Keratinocyte (primary cell): ENCODE data around the gene ISOC2. TPM values are rescaled to one million over a fixed set of nuclear protein-coding genes. Genes with fewer than 3 reads are reported as not detected.
A peak's percentile ranks its signal among the peaks of the same experiment; 100 is the strongest.

Experiments
- DNase-seq: peaks from one replicate; pipeline ENCODE4 v3.0.0-alpha.2; 2011; ENCODE audit warnings: low read depth, missing footprints, low spot score
- FAIRE-seq: peaks from 2 replicates; lab custom pipeline; 2011; peaks lifted over from hg19 to GRCh38; lab: Jason Lieb, UNC
- H2AFZ ChIP-seq: 2 replicates; pipeline ENCODE4 v1.6.0; 2012; ENCODE audit warnings: low read length, control low read depth, inconsistent platforms; ENCODE audit not compliant: control insufficient read depth
- H3K27ac ChIP-seq: 2 replicates; pipeline ENCODE4 v1.5.1; 2011; ENCODE audit warnings: low read length; ENCODE audit not compliant: control insufficient read depth, insufficient read depth
- H3K27me3 ChIP-seq: 3 replicates; pipeline ENCODE4 v1.6.0; 2011; ENCODE audit warnings: low read length; ENCODE audit not compliant: control insufficient read depth, insufficient read depth; ENCODE audit errors: extremely low read depth
- H3K36me3 ChIP-seq, 2 experiments: 2 replicates in 1 of 2; 3 replicates in 1 of 2; pipeline ENCODE4 v1.5.1; 2011; ENCODE audit warnings: low read length in 2 of 2, mild to moderate bottlenecking in 1 of 2; ENCODE audit not compliant: control insufficient read depth in 2 of 2, insufficient read depth in 2 of 2; ENCODE audit errors: extremely low read depth in 1 of 2
- H3K4me1 ChIP-seq: 3 replicates; pipeline ENCODE4 v1.5.1; 2011; ENCODE audit warnings: low read length; ENCODE audit not compliant: control insufficient read depth, insufficient read depth; ENCODE audit errors: extremely low read depth
- H3K4me2 ChIP-seq: 3 replicates; pipeline ENCODE4 v1.6.0; 2011; ENCODE audit warnings: low read depth, low read length; ENCODE audit not compliant: control insufficient read depth, insufficient read depth; ENCODE audit errors: extremely low read depth
- H3K4me3 ChIP-seq, 3 experiments: fragments of 200-600 bp in 1 of 3; sonication (generic) in 1 of 3; 2 replicates in 2 of 3; 3 replicates in 1 of 3; pipeline ENCODE4 v1.5.1; 2011 to 2016; ENCODE audit warnings: low read length in 3 of 3, mild to moderate bottlenecking in 3 of 3, control low read depth in 2 of 3, inconsistent platforms in 1 of 3, low read depth in 1 of 3, mixed read lengths in 1 of 3, mixed run types in 1 of 3, moderate library complexity in 1 of 3; ENCODE audit not compliant: control insufficient read depth in 2 of 3, insufficient read depth in 2 of 3; ENCODE audit errors: extremely low read depth in 1 of 3
- H3K79me2 ChIP-seq: 2 replicates; pipeline ENCODE4 v1.6.0; 2012; ENCODE audit warnings: low read length; ENCODE audit not compliant: control insufficient read depth, insufficient read depth
- H3K9ac ChIP-seq: 3 replicates; pipeline ENCODE4 v1.6.0; 2011; ENCODE audit warnings: low read length; ENCODE audit not compliant: control insufficient read depth, insufficient read depth; ENCODE audit errors: extremely low read depth
- H3K9me1 ChIP-seq: 3 replicates; pipeline ENCODE4 v1.6.0; 2011; ENCODE audit warnings: low read length; ENCODE audit not compliant: control insufficient read depth, insufficient read depth; ENCODE audit errors: extremely low read depth
- H3K9me3 ChIP-seq: 2 replicates; pipeline ENCODE4 v1.5.1; 2012; ENCODE audit warnings: low read depth, low read length; ENCODE audit not compliant: control insufficient read depth
- H4K20me1 ChIP-seq: 3 replicates; pipeline ENCODE4 v1.6.0; 2011; ENCODE audit warnings: low read length; ENCODE audit not compliant: control insufficient read depth, insufficient read depth; ENCODE audit errors: extremely low read depth
- EZH2 ChIP-seq: IDR thresholded peaks from one replicate; pipeline ENCODE4 v1.6.1; 2012; ENCODE audit warnings: inconsistent platforms, mild to moderate bottlenecking, low read length, moderate library complexity
- dilution Hi-C: fragments of 300-500 bp; cut with MboI; formaldehyde crosslinking; loops from one replicate; pipeline ENCODE4 v1.7.0; 2020; ENCODE audit warnings: low sequenced_read_pairs; ENCODE audit not compliant: extremely low pct_ligation_motif_present
- polyA plus RNA-seq, 5 experiments: library from polyadenylated mRNA; depleted of rRNA in 3 of 5; stranded (reverse) in 3 of 5; stranded (forward) in 1 of 5; unstranded in 1 of 5; fragments of >200 nt; gene quantifications; 1 replicate in 1 of 5; 2 replicates in 3 of 5; 3 replicates in 1 of 5; pipeline versions ENCODE4 v1.2.1 to v1.2.3, GENCODE V29; 2011 to 2012; ENCODE audit warnings: missing spikeins in 2 of 5, low read depth in 1 of 5, low replicate concordance in 1 of 5
- TF ChIP-seq, protein P1 (sequence below), 3 experiments: IDR thresholded peaks in 1 of 3; conservative IDR thresholded peaks in 1 of 3; optimal IDR thresholded peaks in 1 of 3; 2 replicates in 2 of 3; 3 replicates in 1 of 3; pipeline versions ENCODE3 to v1.5.1; 2011; ENCODE audit warnings: low read length in 3 of 3, mild to moderate bottlenecking in 3 of 3, moderate library complexity in 2 of 3, control low read depth in 1 of 3, inconsistent platforms in 1 of 3; ENCODE audit not compliant: insufficient read depth in 2 of 3; ENCODE audit errors: extremely low read depth in 1 of 3

The ISOC2 gene
- polyA plus RNA-seq, 1 donor (not counting 4 experiments of a cell fraction or from before 2014, with no cell fraction given): 24.5 TPM

GRCh38 chr19:55451965-55452748, 9.3 kb downstream of the ISOC2 start:
- Histone ChIP-seq H3K36me3 (peaks cover 0 to 3% of the 10 kb centered on the region in 2 experiments), H3K27me3 (peaks cover 34% of the 10 kb centered on the region), H3K27ac (no peak overlapping the region), H3K9me3 (no peaks in the 10 kb centered on the region), H4K20me1 (peaks cover 6% of the 10 kb centered on the region), H3K9me1 (no peaks in the 10 kb centered on the region), H3K4me2 (no peak overlapping the region), H3K79me2 (no peaks in the 10 kb centered on the region), H3K4me1 (peaks cover 13% of the 10 kb centered on the region), H3K9ac (no peak overlapping the region), H3K4me3 (no peak overlapping the region), H2AFZ (no peak overlapping the region)
- TF ChIP-seq EZH2: peak; percentile 86
- TF ChIP-seq, protein P1, sequence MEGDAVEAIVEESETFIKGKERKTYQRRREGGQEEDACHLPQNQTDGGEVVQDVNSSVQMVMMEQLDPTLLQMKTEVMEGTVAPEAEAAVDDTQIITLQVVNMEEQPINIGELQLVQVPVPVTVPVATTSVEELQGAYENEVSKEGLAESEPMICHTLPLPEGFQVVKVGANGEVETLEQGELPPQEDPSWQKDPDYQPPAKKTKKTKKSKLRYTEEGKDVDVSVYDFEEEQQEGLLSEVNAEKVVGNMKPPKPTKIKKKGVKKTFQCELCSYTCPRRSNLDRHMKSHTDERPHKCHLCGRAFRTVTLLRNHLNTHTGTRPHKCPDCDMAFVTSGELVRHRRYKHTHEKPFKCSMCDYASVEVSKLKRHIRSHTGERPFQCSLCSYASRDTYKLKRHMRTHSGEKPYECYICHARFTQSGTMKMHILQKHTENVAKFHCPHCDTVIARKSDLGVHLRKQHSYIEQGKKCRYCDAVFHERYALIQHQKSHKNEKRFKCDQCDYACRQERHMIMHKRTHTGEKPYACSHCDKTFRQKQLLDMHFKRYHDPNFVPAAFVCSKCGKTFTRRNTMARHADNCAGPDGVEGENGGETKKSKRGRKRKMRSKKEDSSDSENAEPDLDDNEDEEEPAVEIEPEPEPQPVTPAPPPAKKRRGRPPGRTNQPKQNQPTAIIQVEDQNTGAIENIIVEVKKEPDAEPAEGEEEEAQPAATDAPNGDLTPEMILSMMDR (optimal IDR thresholded peaks at IDR 0.05 in 1 of 3, IDR thresholded peaks at IDR 0.05 in 1 of 3, conservative IDR thresholded peaks at IDR 0.05 in 1 of 3; ENCODE audit: extremely low read depth in 1 of 3, insufficient read depth in 2 of 3, low read length in 3 of 3): no peak
- FAIRE-seq: no peak
- DNase-seq: no peak
- dilution Hi-C loops: no loop called here

- H3K79me2 ChIP-seq: no peaks in the 10 kb centered on the region
- H3K9me1 ChIP-seq: no peaks in the 10 kb centered on the region
- H2AFZ ChIP-seq: no peak overlapping the region
- H3K36me3 ChIP-seq: peaks cover 0 to 3% of the 10 kb centered on the region in 2 experiments
- no peak overlapping the region for H3K27ac ChIP-seq
- peaks cover 20% of the 10 kb centered on the region for H3K4me1 ChIP-seq
- TF ChIP-seq EZH2: peak; percentile 89
- TF ChIP-seq, protein P1 (optimal IDR thresholded peaks at IDR 0.05 in 1 of 3, IDR thresholded peaks at IDR 0.05 in 1 of 3, conservative IDR thresholded peaks at IDR 0.05 in 1 of 3; ENCODE audit: extremely low read depth in 1 of 3, insufficient read depth in 2 of 3, low read length in 3 of 3): no peak
- no peak for DNase-seq
- peak overlapping the region; percentile 27 for H3K4me2 ChIP-seq
- no peaks in the 10 kb centered on the region for H3K9me3 ChIP-seq
- H3K9ac ChIP-seq: no peak overlapping the region
- dilution Hi-C loops: no loop called here
- H3K27me3 ChIP-seq: peaks cover 34% of the 10 kb centered on the region
- H3K4me3 ChIP-seq: no peak overlapping the region
- peaks cover 8% of the 10 kb centered on the region for H4K20me1 ChIP-seq
- FAIRE-seq: no peak
Observed at GRCh38 chr19:55451163-55451964, 10.1 kb downstream of the ISOC2 start.
